Left kidney (tissue), 2 donors: Measurements from ENCODE around the gene NDE1. TPM values are rescaled to one million over a fixed set of nuclear protein-coding genes. Genes with fewer than 3 reads are reported as not detected.

Experiments used
- DNase-seq: peaks from one replicate; pipeline ENCODE4 v3.0.0-alpha.2; 2013
- polyA plus RNA-seq: library from polyadenylated mRNA; unstranded; fragments of 120-200 nt; gene quantifications from one replicate; pipeline ENCODE4 v1.2.1, GENCODE V29; 2013; ENCODE audit not compliant: insufficient read length

Gene NDE1
- polyA plus RNA-seq, 1 donor = 50.5 TPM

DNA sequence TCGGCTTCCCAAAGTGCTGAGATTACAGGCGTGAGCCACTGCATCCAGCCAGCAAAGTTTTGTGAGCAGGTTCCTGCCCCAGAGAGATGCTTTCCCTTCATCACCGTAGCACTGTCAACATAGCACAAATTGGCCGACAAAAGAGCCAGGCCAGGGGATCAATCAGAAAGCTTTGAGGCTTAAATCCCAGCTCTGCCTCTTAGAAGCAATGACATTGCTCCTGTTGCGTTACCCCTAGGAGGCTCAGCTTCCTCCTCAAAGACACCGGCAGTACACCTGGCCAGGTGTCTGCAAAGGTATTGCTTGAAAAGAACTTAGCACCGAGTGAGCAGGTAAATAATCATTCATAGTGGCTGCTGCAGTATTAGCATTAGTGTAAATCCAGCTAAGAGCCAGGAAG is 86.5 kb downstream of the NDE1 start:
- DNase-seq = no peak

- DNase-seq = no peak
Observed at GRCh38 chr16:15737140-15737644, 87.1 kb downstream of the NDE1 start.

DNA sequence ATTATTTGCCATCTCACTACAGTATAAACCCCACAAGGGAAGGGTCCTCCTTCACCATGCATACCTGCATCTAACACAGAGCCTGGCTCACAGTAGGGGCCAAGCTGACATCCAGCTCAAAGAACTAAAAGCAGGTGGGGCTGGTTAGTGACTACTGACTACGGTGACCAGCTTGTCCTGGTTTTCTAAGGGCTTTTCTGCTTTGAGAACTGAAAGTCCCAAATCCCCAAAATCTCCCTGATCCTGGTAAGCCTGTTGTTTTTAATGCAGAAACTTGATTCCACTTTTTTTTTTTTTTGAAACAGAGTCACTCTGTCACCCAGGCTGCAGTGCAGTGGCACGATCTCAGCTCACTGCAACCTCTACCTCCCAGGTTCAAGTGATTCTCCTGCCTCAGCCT is 89.4 kb downstream of the NDE1 start:
- DNase-seq = no peak

DNA sequence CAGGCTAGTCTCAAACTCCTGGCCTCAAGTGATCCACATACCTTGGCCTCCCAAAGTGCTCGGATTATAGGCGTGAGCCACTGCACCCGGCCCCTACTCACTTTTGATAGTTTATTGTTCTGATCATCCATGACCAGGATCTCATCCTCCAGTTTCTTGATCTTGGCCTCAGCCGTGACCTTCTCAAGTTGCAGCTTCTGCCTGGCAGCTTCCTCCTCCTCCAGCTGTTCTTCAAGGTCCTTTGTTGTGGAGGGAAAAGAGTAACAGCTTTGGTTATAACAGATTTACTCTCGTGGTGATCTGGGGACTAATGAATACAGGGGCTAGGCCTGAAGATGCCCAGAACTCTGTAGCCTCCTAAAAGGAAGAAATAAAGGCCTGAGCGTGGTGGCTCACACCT is 89.9 kb downstream of the NDE1 start:
- DNase-seq = no peak

DNA sequence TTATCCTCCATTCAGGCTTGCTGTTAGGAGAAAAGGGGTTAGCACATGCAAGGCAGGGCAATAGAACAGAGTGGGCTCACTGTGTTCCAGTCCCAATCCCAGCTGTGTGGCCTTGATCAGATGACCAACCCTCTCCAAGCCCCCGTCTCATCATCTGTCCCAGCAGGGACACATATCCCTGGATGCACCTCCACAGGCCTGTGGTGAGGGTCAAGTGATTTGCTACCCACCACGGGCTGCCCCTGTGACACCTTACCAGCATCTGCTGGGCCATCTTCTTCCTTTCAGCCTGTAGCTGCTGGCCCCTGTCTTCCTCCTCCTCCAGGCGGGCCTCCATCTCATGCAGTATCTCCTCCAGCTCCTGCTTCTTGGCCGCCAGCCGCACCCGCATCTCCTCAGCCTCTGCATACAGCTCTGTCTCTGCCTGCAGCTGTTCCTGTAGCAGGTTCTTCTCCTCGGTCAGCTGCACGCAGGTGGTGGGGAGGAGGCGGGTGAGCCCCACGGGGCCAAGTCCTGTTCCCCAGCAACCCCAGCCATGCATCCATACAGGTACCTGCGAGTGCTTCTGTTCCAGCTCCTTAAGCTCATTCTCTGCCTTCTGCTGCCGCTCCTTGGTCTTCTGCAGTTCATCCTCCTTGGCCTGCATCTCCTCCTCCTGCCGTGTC is 91.3 kb downstream of the NDE1 start:
- no peak for DNase-seq

DNA sequence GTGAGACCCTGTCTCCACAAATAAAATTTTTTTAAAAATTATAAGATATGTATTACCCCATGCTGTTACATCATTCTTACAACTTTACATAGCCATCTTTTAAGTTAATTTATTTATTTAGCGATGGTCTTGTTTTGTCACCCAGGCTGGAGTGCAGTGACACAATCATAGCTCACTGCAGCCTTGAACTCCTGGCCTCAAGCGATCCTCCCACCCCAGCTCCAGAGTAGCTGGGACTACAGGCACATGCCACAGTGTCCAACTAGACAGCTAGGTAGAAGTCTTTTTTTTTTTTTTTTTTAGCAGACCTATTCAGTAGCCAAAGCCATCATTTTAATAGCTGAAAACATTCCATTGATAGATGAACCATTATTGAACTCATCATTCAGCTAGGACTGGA is 92.7 kb downstream of the NDE1 start:
- DNase-seq = no peak

DNA sequence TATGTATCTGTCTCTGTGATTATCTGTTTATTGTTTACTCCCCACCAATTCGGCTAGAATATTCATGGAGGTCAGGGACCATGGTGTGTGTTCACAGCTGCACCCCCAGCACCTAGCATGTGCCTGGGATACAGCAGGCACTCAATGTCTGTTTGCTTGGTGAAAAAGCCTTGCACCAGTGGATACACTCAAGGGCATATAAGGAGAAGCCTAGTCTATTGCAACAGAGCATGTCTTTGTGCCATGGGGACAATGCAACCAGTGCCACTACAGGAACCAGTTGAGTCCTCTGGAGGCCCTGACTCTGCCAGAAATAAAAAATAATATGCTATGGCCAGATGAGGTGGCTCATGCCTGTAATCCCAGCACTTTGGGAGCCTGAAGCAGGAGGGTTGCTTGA is 93.6 kb downstream of the NDE1 start:
- DNase-seq = no peak

- DNase-seq = no peak
Observed at GRCh38 chr16:15746332-15746731, 96.3 kb downstream of the NDE1 start.

GRCh38 chr16:15747937-15748336 is 97.9 kb downstream of the NDE1 start:
- DNase-seq = no peak

DNA sequence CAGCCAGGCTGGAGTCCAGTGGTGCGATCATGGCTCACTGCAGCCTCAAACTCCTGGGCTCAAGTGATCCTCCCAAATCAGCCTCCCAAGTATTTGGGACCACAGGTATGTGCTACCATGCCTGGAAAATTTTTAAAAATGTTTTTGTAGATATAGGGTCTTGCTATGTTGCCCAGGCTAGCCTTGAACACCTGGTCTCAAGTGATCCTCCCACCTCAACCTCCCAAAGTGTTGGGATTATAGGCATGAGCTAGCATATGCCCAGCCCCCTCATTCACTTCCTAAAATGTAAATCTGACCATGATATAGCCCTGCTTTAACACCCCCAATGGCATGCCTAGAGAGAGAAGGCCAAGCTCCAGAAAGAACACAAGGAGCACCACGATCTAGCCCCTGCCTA is 98.6 kb downstream of the NDE1 start:
- no peak for DNase-seq

- DNase-seq = no peak
Observed at GRCh38 chr16:15749371-15749770, 99.3 kb downstream of the NDE1 start.

GRCh38 chr16:15749985-15750384 is 99.9 kb downstream of the NDE1 start:
- DNase-seq = no peak

GRCh38 chr16:15751940-15752339 is 101.9 kb downstream of the NDE1 start:
- no peak for DNase-seq

DNA sequence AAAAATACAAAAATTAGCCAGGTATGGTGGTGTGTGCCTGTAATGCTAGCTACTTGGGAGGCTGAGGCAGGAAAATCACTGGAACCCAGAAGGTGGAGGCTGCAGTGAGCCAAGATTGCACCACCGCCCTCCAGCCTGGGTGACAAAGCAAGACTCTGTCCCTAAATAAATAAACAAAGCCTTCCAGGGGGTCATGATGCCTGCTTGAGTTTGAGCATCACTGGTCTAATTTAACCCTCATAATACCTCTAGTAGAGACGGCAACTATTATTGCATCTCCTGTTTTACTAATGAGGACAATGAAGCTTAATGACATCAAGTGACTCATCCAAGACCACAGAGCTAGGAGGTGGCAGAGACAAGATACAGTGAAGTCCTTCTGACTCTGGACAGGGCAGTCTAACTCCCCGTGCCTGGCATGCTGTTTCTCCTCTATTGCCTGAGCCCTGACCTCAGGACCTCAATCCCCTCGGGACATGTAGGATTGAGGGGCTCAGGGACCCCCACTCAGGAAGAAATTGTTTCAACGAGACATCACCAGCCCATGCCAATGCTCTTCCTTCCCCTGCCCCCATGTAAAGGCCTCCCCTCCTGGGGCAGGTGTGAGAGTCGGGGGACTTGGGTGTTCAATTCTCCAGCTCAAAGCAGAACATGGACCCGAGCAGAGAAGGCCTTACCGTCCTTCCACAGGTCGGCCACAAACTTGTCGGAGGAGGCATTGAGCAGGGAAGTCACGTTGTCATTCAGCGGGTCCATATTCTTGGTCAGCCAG is 102.9 kb downstream of the NDE1 start:
- DNase-seq = no peak

DNA sequence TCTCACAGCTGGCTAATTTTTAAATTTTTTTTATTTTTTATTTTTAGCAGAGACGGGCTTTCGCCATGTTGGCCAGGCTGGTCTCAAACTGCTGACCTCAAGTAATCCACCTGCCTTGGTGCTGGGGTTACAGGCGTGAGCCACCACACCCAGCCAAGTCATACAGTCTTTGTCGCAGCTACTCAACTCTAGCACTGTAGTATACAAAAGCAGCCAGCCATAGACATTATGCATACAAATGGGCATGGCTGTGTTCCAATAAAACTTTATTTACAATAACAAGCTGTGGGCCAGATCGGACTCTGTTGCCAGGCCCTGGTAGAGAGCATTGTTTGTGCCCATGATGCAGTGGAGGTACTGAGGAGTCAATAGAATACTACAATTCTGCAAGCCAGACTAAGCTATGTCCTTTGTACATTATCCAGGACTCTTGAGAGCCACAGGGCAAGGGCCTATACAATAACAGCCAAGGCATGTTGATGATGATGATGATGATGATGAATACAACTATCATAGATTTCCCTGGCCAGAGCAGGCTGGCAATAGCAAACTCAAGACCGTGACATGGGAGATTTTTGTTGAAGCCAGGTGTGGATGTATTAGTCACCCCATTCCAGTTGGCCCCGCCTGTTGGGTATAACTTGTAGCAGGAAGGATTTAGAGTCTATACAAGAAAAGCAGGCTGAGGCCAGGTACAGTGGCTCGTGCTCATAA is 104.9 kb downstream of the NDE1 start:
- DNase-seq = no peak

DNA sequence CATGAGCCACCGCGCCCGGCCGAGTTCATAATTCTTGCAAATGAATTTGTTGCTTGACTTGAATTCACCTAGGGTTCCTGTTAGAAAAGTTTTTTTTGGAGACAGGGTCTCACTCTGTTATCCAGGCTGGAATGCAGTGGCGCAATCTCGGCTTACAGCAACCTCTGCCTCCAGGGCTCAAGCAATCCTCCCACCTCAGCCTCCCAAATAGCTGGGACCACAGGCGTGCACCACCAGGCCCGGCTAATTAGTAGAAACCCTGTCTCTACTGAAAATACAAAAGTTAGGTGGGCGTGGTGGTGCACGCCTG is 107.0 kb downstream of the NDE1 start:
- DNase-seq = no peak

GRCh38 chr16:15757630-15758251 is 107.7 kb downstream of the NDE1 start:
- DNase-seq = no peak

DNA sequence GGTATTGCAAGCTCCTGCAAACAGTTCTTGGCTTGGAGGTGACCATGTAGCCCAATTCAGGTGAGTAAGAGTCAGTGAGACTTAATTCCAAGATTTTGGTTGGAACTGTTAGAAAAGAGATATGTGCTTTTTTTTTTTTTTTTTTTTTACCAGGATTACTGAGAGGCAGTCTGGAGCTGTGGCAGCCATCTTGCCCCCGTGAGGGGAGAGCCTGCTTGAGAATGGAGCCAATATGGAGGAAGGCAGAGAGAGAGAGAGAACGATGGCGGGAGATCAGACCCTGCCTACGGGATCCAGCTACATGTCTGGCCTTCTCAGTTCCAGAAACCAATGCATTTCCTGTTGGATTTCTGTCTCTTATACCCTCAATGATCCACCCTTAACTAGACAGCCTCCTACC is 109.0 kb downstream of the NDE1 start:
- no peak for DNase-seq

DNA sequence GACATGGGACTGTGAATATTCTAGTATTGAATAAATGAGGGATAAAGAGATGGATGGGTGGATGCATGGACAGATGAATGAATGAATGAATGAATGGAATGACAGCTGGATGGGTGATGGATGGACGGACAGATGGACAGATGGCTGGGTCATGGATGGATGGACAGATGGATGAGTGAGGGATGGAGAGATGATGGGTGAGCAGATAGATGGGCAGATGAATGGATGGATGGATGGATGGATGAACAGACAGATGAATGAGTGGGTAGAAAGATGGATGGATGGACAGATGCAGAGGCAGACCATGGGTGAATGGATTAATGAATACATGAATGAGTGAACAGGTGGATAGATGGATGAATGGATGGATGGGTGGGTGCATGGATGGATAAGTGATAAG is 110.1 kb downstream of the NDE1 start:
- no peak for DNase-seq

DNA sequence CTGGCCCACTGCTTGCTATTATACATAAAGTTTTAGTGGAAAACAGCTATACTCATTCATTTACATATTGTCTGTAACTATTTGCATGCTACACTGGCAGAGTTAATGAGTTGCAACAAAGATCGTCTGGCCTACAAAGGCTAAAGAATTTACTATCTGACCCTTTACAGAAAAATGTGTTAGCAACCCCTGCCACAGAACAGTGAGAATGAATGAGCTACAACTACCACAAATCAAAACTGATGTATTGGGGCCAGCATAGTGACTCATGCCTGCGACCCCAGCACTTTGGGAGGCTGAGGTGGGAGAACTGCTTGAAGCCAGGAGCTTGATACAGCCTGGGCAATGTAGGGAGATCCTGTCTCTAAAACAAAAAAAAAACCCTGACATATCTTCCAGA is 114.1 kb downstream of the NDE1 start:
- no peak for DNase-seq

- no peak for DNase-seq
Observed at GRCh38 chr16:15765116-15765515, 115.1 kb downstream of the NDE1 start.

- peak; percentile 46 for DNase-seq
Observed at GRCh38 chr16:15765880-15766279, 115.8 kb downstream of the NDE1 start.

DNA sequence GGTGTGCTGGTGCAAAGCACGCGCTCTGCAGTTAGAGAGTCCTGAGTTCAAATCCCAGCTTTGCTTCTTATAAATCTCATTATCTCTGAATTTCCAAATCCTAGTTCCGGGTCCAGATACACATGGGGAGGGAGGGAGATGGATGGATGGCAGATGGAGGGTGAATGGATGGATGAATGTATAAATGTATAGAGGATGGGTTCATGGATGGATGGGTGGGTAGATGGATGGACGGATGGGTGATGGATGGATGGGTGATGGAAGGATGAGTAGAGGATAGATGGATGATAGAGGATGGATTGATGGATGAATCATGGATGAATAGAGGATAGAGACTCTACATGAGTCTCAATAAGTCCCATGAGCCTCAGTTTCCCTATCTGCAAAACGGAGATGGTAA is 116.9 kb downstream of the NDE1 start:
- no peak for DNase-seq
